HL-60/S4 (cell line): ENCODE data around the gene INSL3.
"Not testable (repeated sequence)": the region's sequence is repeated elsewhere in the genome, so short reads cannot be mapped to it uniquely, and the experiment has no call there.

ENCODE experiments used
- in situ Hi-C: fragments of 300-500 bp; cut with MboI; formaldehyde crosslinking; loops from 2 replicates; pipeline ENCODE4 v1.14.3; 2022; ENCODE audit warnings: low sequenced_read_pairs

INSL3 gene

DNA sequence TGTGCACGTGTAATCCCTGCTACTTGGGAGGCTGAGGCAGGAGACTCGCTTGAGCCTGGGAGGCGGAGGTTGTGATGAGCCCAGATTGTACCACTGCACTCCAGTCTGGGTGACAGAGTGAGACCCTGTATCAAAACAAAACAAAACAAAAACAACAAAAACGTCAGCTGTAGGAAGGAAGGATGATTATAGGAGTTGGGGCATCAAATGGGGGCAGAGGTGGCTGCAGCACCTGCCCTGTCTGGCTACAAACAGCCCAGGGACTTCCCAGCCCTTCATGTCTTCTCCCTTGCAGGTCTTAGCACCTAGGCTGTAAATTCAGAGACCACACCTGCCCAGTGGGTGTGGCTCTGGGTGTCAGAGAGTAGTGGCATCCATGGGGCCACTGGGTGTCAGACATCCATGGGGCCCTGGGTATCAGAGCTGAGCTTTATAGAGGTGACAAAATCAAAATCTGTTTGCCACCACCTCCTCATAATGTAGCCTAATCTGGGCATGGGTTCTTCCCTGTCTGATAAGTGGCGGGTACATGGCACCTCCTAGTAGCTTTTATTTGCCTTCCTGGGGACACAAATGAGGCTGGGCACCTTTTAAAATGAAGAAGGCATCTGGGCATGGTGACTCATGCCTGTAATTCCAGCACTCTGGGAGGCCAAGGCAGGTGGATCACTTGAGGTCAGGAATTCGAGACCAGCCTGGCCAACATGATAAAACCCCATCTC lies 31.1 kb downstream of the INSL3 start:
- in situ Hi-C loops, result no loop called here

- in situ Hi-C loops, result no loop called here
These were observed 32.7 kb downstream of the INSL3 start for GRCh38 chr19:17788632-17789031.

- in situ Hi-C loops, result no loop called here
These were observed 33.9 kb downstream of the INSL3 start for GRCh38 chr19:17787274-17787913.

DNA sequence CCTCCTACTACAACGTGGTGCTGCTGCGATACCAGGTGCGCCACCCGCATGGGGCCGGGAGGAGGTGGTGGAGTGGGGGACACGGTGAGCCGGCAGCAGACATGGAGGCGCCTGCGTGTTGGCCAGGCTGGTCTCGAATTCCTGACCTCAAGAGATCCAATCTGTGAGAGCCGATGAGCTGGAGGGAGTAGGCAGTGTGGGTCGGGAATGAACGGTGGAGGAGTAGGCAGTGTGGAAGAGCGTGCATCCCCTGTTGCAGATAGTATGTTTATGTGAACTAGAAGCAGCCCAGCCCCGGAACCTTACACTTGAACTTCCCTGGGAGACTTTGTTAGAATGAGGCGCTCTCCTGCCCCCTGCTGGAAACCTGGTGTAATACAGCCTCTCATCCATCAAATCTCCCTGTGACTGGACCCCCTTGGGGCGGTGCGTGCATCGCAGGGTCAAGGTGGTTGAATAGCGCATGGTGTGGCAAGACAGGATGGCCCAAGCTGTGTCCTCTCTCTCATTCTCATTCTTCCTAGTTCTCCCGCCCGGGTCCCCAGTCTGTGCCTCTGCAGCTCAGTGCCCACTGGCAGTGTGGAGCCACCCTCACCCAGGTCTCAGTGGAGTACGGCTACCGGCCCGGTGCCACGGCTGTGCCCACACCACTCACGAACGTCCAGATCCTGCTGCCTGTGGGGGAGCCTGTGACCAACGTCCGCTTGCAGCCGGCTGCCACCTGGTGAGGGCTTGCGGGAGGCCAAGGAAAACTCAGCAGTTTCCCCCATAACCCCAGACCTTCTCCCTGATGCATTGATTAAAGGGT lies 36.9 kb downstream of the INSL3 start:
- in situ Hi-C loops, result no loop called here

- in situ Hi-C loops, result not testable (repeated sequence)
These were observed 37.6 kb downstream of the INSL3 start for GRCh38 chr19:17783721-17784120.

- in situ Hi-C loops, result no loop called here
These were observed 40.5 kb downstream of the INSL3 start for GRCh38 chr19:17780781-17781180.

GRCh38 chr19:17778968-17779929 lies 42.1 kb downstream of the INSL3 start:
- in situ Hi-C loops, result no loop called here

- in situ Hi-C loops, result no loop called here
These were observed 42.9 kb downstream of the INSL3 start for GRCh38 chr19:17778251-17778967.

- in situ Hi-C loops, result not testable (repeated sequence)
These were observed 43.5 kb downstream of the INSL3 start for GRCh38 chr19:17777840-17778239.

- in situ Hi-C loops, result no loop called here
These were observed 45.1 kb downstream of the INSL3 start for GRCh38 chr19:17775991-17776803.

DNA sequence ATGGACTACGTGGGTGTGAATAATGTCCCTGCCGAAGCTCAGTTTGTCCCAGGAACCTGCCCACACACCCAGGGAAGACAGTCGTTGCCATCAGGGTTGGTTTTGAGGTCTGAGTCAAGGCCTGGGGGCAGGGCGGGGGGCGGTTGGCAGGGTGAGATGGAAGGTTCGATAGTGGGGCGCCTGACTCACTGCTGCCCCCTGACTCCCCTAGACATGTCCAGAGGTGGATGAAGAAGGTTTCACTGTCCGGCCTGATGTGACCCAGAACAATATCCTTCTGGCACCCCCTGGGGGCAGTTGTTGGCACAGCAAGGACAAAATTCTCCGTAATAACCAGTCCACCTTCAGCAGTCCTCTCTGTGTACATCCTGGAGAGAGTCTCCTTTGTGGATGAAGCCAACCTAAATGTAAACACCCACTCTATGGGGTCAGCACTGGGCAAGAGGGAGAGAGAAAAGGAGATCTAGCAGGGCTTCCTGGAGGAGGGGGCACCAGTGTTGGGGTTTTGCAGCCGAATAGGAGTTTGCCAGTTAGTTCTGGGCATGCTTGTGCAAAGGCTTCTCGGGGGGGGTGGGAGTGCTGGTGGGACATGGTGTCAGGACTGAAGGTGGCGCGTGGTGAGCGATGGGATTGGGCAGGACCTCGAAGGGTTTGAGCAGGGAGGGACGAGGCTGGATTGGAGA lies 45.9 kb downstream of the INSL3 start:
- in situ Hi-C loops, result no loop called here

DNA sequence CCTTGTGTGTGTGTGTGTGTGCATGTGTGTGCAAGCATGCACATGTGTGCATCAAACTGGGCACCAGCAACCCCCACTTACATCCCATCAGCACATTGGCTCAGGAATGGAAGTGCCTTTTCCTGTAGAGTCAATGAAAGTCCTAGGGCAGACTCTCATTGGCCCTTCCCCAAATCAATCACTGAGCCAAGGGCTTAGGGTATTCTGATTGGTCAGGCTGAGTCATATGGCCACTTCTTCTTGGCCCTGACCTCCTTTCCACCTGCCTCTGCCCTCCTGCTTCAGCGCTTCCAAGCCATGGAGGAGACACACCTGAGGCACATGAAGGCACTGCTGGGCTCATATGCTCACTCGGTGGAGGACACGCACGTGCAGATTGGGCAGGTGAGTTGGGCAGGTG lies 49.1 kb downstream of the INSL3 start:
- in situ Hi-C loops, result no loop called here

DNA sequence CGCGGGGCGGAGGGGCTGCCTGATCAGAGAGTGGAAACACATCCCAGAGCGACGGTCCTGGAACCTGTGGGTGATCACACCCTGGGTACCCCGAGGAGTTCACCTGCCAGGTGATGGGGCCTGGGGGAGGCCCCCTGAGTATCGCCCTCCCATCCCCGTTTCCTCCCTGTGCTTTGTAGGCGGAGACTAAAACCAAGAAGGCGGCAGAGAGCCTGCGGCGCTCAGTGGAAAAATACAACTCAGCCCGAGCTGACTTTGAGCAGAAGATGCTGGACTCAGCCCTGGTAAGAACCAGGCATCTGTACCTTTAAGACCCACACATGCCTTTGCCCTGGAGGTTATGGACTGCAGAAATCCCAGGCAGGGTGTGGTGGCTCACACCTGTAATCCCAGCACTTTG lies 50.7 kb downstream of the INSL3 start:
- in situ Hi-C loops, result no loop called here

DNA sequence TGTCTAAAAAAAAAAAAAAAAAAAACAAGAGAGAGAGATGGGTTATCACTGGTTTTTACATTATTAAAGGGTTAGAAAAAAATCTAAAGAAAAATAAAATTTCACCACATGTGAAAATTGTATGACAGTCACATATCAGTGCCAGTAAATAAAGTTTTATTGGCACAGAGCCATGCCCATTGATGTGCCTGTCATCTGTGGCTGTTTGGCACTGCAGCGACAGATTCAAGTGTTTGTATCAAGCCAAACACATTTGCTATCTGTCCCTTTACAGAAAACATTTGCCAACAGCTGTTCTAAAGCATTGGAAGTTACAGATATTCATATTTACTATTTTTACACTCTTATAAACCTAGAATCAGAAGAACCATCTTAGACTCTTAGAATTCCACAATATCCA lies 53.8 kb downstream of the INSL3 start:
- in situ Hi-C loops, result no loop called here

GRCh38 chr19:17766543-17767131 lies 54.7 kb downstream of the INSL3 start:
- in situ Hi-C loops, result no loop called here
